Measurements from ENCODE around the gene NFIA.

DNA sequence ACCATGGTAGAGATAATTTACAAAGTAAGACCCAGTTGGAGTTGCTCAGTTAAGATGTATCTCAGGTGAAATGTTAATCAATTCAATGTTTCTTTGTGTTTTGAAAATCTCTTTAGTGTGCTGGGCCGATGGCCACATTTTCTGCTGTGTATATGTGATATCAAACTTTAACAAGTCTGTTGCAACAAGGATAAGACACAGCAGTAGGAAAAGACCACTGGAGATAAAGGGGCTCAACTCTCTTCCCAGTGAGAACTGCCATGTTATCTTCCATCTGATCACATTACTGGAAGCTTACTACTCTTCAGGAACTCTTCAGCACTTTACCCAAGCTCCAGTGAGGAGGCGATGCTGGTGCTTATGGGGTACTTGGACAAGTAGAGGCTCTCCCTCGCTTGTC lies 227.7 kb downstream of the NFIA start:
- TF ChIP-seq, protein P1, sequence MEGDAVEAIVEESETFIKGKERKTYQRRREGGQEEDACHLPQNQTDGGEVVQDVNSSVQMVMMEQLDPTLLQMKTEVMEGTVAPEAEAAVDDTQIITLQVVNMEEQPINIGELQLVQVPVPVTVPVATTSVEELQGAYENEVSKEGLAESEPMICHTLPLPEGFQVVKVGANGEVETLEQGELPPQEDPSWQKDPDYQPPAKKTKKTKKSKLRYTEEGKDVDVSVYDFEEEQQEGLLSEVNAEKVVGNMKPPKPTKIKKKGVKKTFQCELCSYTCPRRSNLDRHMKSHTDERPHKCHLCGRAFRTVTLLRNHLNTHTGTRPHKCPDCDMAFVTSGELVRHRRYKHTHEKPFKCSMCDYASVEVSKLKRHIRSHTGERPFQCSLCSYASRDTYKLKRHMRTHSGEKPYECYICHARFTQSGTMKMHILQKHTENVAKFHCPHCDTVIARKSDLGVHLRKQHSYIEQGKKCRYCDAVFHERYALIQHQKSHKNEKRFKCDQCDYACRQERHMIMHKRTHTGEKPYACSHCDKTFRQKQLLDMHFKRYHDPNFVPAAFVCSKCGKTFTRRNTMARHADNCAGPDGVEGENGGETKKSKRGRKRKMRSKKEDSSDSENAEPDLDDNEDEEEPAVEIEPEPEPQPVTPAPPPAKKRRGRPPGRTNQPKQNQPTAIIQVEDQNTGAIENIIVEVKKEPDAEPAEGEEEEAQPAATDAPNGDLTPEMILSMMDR (IDR thresholded peaks at IDR 0.05; ENCODE audit: low read length): no peak
- no peak for TF ChIP-seq EZH2 (optimal IDR thresholded peaks at IDR 0.05; ENCODE audit: low read depth, low read length)
